K562 (cell line): ENCODE data around the gene CACNA1C.

ENCODE experiments used
- MAZ ChIP-seq, 2 experiments: fragments of 450-650 bp in 1 of 2; sonication (generic) in 1 of 2; formaldehyde crosslinking; IDR thresholded peaks in 1 of 2; conservative IDR thresholded peaks in 1 of 2; 2 replicates each; pipeline versions ENCODE4 v1.4.0 to v1.5.0; 2020; ENCODE audit warnings: mild to moderate bottlenecking in 1 of 2, missing genetic modification reagents in 1 of 2
- ZNF778 ChIP-seq: fragments of 450-650 bp; formaldehyde crosslinking; IDR thresholded peaks from 2 replicates; pipeline ENCODE4 v1.4.0; 2020; ENCODE audit warnings: mild to moderate bottlenecking, moderate library complexity

DNA sequence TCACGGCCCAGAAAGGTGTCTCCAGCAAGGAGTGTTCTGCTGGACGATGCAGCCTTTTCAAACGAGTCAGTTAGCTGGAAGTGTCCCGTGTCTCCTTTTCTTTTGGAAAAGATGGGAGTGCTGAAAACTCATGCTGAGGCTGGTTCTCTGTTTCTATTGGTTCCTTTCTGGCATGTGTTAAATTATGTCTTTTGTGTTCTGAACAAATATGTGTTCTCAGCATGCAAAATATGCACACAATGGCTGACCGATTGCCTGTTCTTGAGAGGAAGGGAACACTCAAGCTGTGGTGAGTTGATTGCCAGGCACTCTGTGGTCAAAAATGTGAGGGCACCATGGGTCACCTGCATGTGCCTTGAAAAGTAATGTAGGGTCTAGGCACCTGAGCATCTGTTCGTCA lies 181.3 kb downstream of the CACNA1C start:
- TF ChIP-seq ZNF778 (CRISPR knock-in tag), result no peak
- no peak for TF ChIP-seq MAZ (CRISPR knock-in tag; conservative IDR thresholded peaks at IDR 0.05 in 1 of 2, IDR thresholded peaks at IDR 0.05 in 1 of 2)
